Mesendoderm (in vitro differentiated cells): ENCODE results near the gene RAB37.
A peak's percentile ranks its signal among the peaks of the same experiment; 100 is the strongest.

ENCODE experiments used
- DNase-seq: peaks from one replicate; pipeline ENCODE4 v3.0.0; 2013
- H2AK5ac ChIP-seq: 2 replicates; pipeline ENCODE4 v1.6.1; 2013; ENCODE audit warnings: low read length, inconsistent platforms
- H2BK120ac ChIP-seq: 2 replicates; pipeline ENCODE4 v1.6.1; 2013; ENCODE audit warnings: low read depth, mild to moderate bottlenecking, low read length, moderate library complexity, mixed read lengths
- H2BK15ac ChIP-seq: replicated peaks from 2 replicates; pipeline ENCODE4 v1.6.1; 2013; ENCODE audit warnings: low read depth, mild to moderate bottlenecking, moderate library complexity
- H2BK5ac ChIP-seq: 2 replicates; pipeline ENCODE4 v1.6.1; 2013; ENCODE audit warnings: low read length, inconsistent platforms
- H3K18ac ChIP-seq: 2 replicates; pipeline ENCODE4 v1.6.1; 2013; ENCODE audit warnings: mild to moderate bottlenecking, low read length, mixed read lengths
- H3K23ac ChIP-seq: one replicate; pipeline ENCODE4 v1.6.1; 2013; ENCODE audit warnings: low read length
- H3K27ac ChIP-seq: 2 replicates; pipeline ENCODE4 v1.5.1; 2013; ENCODE audit warnings: low read depth, mild to moderate bottlenecking, inconsistent platforms, low read length, moderate library complexity
- H3K27me3 ChIP-seq: 2 replicates; pipeline ENCODE4 v1.6.1; 2013; ENCODE audit warnings: low read length, control low read depth, mild to moderate bottlenecking, inconsistent platforms; ENCODE audit not compliant: insufficient read depth, poor library complexity
- H3K36me3 ChIP-seq: 2 replicates; pipeline ENCODE4 v1.6.1; 2013; ENCODE audit warnings: low read length, inconsistent platforms; ENCODE audit not compliant: control insufficient read depth, insufficient read depth
- H3K4ac ChIP-seq: one replicate; pipeline ENCODE4 v1.6.1; 2013; ENCODE audit warnings: low read depth, mild to moderate bottlenecking, low read length, moderate library complexity
- H3K4me1 ChIP-seq: 2 replicates; pipeline ENCODE4 v1.6.1; 2013; ENCODE audit warnings: low read depth, low read length, inconsistent platforms; ENCODE audit not compliant: control insufficient read depth
- H3K4me2 ChIP-seq: 2 replicates; pipeline ENCODE4 v1.6.1; 2013; ENCODE audit warnings: low read length
- H3K4me3 ChIP-seq: 2 replicates; pipeline ENCODE4 v1.5.1; 2013; ENCODE audit warnings: mild to moderate bottlenecking, low read length
- H3K56ac ChIP-seq: one replicate; pipeline ENCODE4 v1.6.1; 2013; ENCODE audit warnings: low read length
- H3K79me1 ChIP-seq: 2 replicates; pipeline ENCODE4 v1.6.1; 2013; ENCODE audit warnings: low read length, inconsistent platforms
- H3K79me2 ChIP-seq: 2 replicates; pipeline ENCODE4 v1.6.1; 2013; ENCODE audit warnings: mild to moderate bottlenecking, low read length; ENCODE audit not compliant: control insufficient read depth, insufficient read depth
- H3K9ac ChIP-seq: 2 replicates; pipeline ENCODE4 v1.6.1; 2013; ENCODE audit warnings: low read length, inconsistent platforms
- H4K5ac ChIP-seq: one replicate; pipeline ENCODE4 v1.6.1; 2013; ENCODE audit warnings: low read length
- H4K8ac ChIP-seq: one replicate; pipeline ENCODE4 v1.6.1; 2013; ENCODE audit warnings: low read depth, mild to moderate bottlenecking, control low read depth, low read length, moderate library complexity
- WGBS: extraction: QIAGEN DNeasy Blood & Tissue Kit; methylation state at CpG from one replicate; pipeline ENCODE4 v1.1.7; 2013; ENCODE audit warnings: low lambda C conversion rate, missing lambda C conversion rate; ENCODE audit not compliant: insufficient coverage; ENCODE audit errors: extremely low coverage; 5-methylcytosine and 5-hydroxymethylcytosine counted together

Gene RAB37

DNA sequence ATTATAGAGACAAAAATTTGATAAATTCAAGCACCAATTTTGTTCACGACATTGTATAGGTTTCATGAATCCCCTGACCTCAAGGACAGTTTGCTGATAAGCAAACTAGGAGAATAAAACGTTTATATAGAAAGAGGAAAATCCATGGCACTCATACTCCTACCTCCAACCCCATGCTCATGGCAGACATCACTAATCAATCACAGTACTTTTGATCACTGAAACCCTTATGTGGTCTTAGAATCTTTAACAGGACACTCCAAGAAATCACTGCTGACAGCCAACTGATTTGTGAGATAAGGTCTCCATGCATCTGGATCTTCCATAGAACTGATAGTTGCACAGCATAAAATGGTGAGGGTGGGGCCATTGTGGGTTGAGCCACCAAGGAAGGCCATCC is 6.7 kb downstream of the RAB37 start:
- WGBS: no CpG with 5 or more reads among the region's 2 CpGs
- peaks cover 23% of the 10 kb centered on the region for H3K4me1 ChIP-seq
- H2AK5ac ChIP-seq: no peak overlapping the region

DNA sequence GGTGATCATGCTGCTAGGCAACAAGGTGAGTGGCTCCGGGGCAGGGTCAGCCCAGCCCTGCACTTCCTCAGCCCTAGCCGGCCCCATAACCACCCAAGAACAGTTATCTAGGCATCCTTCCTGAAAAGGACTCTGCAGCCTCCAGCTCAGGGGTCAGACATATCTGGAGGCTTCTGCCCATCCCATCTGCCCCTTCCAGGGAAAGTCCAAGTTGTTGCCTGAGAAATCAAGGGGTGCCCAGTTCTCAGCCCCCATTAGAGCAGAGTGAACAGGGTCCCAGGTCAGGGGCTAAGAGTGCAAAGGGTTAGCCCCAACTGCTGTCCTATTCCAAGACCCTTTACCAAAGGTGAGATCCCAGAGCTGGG is 7.3 kb downstream of the RAB37 start:
- Histone ChIP-seq H3K23ac (no peak overlapping the region), H3K4me2 (no peak overlapping the region), H3K79me2 (peaks cover 8% of the 10 kb centered on the region), H3K9ac (no peak overlapping the region), H3K18ac (no peak overlapping the region), H3K27ac (no peak overlapping the region), H3K27me3 (no peaks in the 10 kb centered on the region), H2BK5ac (no peak overlapping the region), H2AK5ac (no peak overlapping the region), H4K5ac (no peak overlapping the region), H3K56ac (no peak overlapping the region), H3K79me1 (peaks cover 3% of the 10 kb centered on the region), H2BK120ac (no peak overlapping the region), H3K36me3 (no peaks in the 10 kb centered on the region), H3K4me3 (no peak overlapping the region), H4K8ac (no peak overlapping the region), H3K4ac (no peak overlapping the region), H2BK15ac (no peak overlapping the region), H3K4me1 (peaks cover 23% of the 10 kb centered on the region)
- DNase-seq: no peak
- no CpG with 5 or more reads among the region's 2 CpGs for WGBS

More for the DNA sequence above, 6.7 kb downstream of the RAB37 start:
- Histone ChIP-seq H3K56ac (no peak overlapping the region), H3K4me2 (no peak overlapping the region), H3K36me3 (no peaks in the 10 kb centered on the region), H4K8ac (no peak overlapping the region), H3K4me3 (no peak overlapping the region), H3K9ac (no peak overlapping the region), H4K5ac (no peak overlapping the region), H3K27me3 (no peaks in the 10 kb centered on the region), H3K27ac (no peak overlapping the region), H2BK5ac (no peak overlapping the region), H2BK120ac (no peak overlapping the region), H3K79me1 (peaks cover 2% of the 10 kb centered on the region), H3K23ac (no peak overlapping the region), H3K79me2 (peaks cover 2% of the 10 kb centered on the region), H3K4ac (no peak overlapping the region), H2BK15ac (no peak overlapping the region), H3K18ac (no peak overlapping the region)
- no peak for DNase-seq

DNA sequence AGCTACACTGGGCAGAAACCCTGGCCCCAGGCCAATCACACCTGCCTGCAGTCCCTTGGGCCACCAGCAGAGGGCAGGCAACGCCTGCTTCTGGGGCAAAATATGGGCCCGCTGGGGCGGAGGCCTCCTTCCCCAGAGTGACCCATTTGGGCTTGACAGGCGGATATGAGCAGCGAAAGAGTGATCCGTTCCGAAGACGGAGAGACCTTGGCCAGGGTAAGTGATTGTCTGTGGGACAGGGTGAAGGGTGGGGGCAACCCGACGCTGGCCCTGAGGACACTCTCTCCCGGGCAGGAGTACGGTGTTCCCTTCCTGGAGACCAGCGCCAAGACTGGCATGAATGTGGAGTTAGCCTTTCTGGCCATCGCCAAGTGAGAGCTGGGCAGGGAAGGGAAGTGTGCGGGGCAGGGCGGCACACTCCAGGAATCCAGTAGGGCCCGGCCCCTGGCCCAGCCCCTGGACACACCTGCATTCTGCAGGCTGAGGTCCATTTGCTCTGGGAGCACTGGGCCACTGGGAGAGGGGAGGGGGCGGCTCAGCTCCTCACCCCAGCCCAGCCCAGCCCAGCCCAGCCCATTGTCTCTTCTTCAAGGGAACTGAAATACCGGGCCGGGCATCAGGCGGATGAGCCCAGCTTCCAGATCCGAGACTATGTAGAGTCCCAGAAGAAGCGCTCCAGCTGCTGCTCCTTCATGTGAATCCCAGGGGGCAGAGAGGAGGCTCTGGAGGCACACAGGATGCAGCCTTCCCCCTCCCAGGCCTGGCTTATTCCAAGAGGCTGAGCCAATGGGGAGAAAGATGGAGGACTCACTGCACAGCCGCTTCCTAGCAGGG is 7.9 kb downstream of the RAB37 start:
- Histone ChIP-seq H3K79me2 (peaks cover 14% of the 10 kb centered on the region), H2AK5ac (no peak overlapping the region), H4K5ac (no peak overlapping the region), H2BK120ac (no peak overlapping the region), H3K27me3 (no peaks in the 10 kb centered on the region), H3K18ac (peak overlapping the region; percentile 28), H2BK15ac (no peak overlapping the region), H2BK5ac (no peak overlapping the region), H3K27ac (no peak overlapping the region), H3K79me1 (peaks cover 4% of the 10 kb centered on the region), H3K4me3 (no peak overlapping the region), H3K4me1 (peaks cover 23% of the 10 kb centered on the region), H3K56ac (peak overlapping the region; percentile 71), H3K4ac (no peak overlapping the region), H3K36me3 (no peaks in the 10 kb centered on the region), H3K4me2 (peak overlapping the region; percentile 19), H3K23ac (no peak overlapping the region), H4K8ac (no peak overlapping the region), H3K9ac (peak overlapping the region; percentile 34)
- DNase-seq: peak; percentile 93
- WGBS: no CpG with 5 or more reads among the region's 24 CpGs

DNA sequence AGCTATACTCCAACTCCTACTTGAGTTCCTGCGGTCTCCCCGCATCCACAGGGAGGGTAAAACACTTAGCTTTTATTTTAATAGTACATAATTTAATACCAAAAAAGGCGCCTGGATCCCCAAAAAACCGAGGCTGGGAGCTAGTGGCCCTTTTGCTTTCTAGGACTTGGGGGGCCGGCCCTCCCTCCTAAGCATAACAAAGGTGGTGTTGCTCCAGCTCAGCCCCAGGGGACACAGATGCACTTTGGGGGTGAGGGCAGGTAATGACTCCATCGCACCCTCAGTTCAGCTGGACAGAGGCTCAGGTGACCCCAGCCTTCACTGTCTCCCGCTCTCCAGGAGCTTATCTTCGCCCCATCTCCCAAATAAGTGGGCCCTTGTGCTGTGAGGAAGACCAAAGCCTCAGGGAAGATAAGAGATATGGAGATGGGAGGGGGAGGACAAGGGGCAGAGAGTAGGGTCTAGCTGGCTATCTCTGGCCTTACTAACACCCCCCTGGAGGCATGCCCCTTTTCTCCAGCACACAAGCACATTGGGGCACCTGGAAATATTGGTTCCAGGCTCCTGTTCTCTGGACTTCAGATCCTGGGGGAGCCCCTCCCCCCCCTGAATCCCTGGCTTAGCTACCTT is 8.6 kb downstream of the RAB37 start:
- H3K27ac ChIP-seq: peak overlapping the region; percentile 59
- H2BK15ac ChIP-seq: no peak overlapping the region
- DNase-seq: peak; percentile 70
- H3K18ac ChIP-seq: peak overlapping the region; percentile 28
- peak overlapping the region; percentile 65 for H2BK5ac ChIP-seq
- H3K4ac ChIP-seq: peak overlapping the region; percentile 38
- H3K4me2 ChIP-seq: peak overlapping the region; percentile 5
- no peak overlapping the region for H3K4me3 ChIP-seq
- no peak overlapping the region for H3K23ac ChIP-seq
- H3K36me3 ChIP-seq: no peaks in the 10 kb centered on the region
- peak overlapping the region; percentile 62 for H3K56ac ChIP-seq
- H3K27me3 ChIP-seq: no peaks in the 10 kb centered on the region
- peaks cover 29% of the 10 kb centered on the region for H3K4me1 ChIP-seq
- peak overlapping the region; percentile 0 for H2BK120ac ChIP-seq
- peak overlapping the region; percentile 55 for H3K9ac ChIP-seq
- peaks cover 21% of the 10 kb centered on the region for H3K79me2 ChIP-seq
- no peak overlapping the region for H4K8ac ChIP-seq
- no peak overlapping the region for H4K5ac ChIP-seq
- peaks cover 10% of the 10 kb centered on the region for H3K79me1 ChIP-seq
- no peak overlapping the region for H2AK5ac ChIP-seq
- no CpG with 5 or more reads among the region's 8 CpGs for whole genome bisulfite sequencing

DNA sequence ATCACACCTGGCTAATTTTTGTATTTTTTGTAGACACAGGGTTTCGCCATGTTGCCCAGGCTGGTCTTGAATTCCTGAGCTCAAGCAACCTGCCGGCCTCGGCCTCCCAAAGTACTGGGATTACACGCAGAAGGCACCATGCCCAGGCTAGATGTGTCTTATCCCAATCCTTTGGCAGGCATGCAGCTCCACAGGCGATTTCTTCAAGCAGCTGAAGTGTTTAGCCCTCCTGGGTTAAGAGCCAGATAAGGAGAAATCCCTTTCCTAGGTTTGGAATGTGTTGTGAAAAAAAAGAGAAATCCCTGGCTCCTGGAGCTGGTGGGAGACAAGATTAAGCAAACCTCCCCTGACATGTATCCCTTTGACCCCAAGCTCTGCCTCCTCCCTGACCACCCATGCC is 9.3 kb downstream of the RAB37 start:
- peak overlapping the region; percentile 59 for H3K27ac ChIP-seq
- H4K8ac ChIP-seq: no peak overlapping the region
- no peak overlapping the region for H3K4ac ChIP-seq
- H4K5ac ChIP-seq: no peak overlapping the region
- H2AK5ac ChIP-seq: no peak overlapping the region
- peak overlapping the region; percentile 72 for H3K18ac ChIP-seq
- H3K23ac ChIP-seq: no peak overlapping the region
- H3K9ac ChIP-seq: peak overlapping the region; percentile 55
- peaks cover 13% of the 10 kb centered on the region for H3K79me1 ChIP-seq
- peaks cover 35% of the 10 kb centered on the region for H3K4me1 ChIP-seq
- H2BK120ac ChIP-seq: peak overlapping the region; percentile 21
- no peak overlapping the region for H3K4me3 ChIP-seq
- no CpG with 5 or more reads among the region's 5 CpGs for WGBS
- peak overlapping the region; percentile 62 for H3K56ac ChIP-seq
- H3K36me3 ChIP-seq: no peaks in the 10 kb centered on the region
- no peak overlapping the region for H3K4me2 ChIP-seq
- peak; percentile 96 for DNase-seq
- peaks cover 28% of the 10 kb centered on the region for H3K79me2 ChIP-seq
- no peak overlapping the region for H2BK15ac ChIP-seq
- no peaks in the 10 kb centered on the region for H3K27me3 ChIP-seq
- peak overlapping the region; percentile 90 for H2BK5ac ChIP-seq
